DMS114 treated with DMSO at 0.1 percent for 48 hours (cell line): ENCODE data around the gene CDC14A.

ENCODE experiments used
- DNase-seq: peaks from one replicate; lab custom pipeline; 2025; ENCODE audit not compliant: unreplicated experiment; lab: John Stamatoyannopoulos, UW

CDC14A gene

GRCh38 chr1:100441146-100441545 is 88.8 kb downstream of the CDC14A start:
- no peak for DNase-seq

GRCh38 chr1:100441651-100442050 is 89.3 kb downstream of the CDC14A start:
- no peak for DNase-seq

GRCh38 chr1:100443811-100444571 is 91.7 kb downstream of the CDC14A start:
- DNase-seq = no peak

- DNase-seq = no peak
Observed at GRCh38 chr1:100445565-100445964, 93.3 kb downstream of the CDC14A start.

GRCh38 chr1:100448366-100448765 is 96.1 kb downstream of the CDC14A start:
- DNase-seq = no peak

- DNase-seq = no peak
Observed at GRCh38 chr1:100449477-100449876, 97.2 kb downstream of the CDC14A start.

GRCh38 chr1:100452641-100453040 is 100.3 kb downstream of the CDC14A start:
- DNase-seq = no peak

GRCh38 chr1:100455478-100456072 is 103.3 kb downstream of the CDC14A start:
- peak; percentile 6 for DNase-seq

- no peak for DNase-seq
Observed at GRCh38 chr1:100456880-100457279, 104.6 kb downstream of the CDC14A start.

GRCh38 chr1:100457683-100458082 is 105.4 kb downstream of the CDC14A start:
- no peak for DNase-seq

GRCh38 chr1:100458661-100459357 is 106.5 kb downstream of the CDC14A start:
- no peak for DNase-seq

- DNase-seq = peak; percentile 86
Observed at GRCh38 chr1:100459358-100460114, 107.2 kb downstream of the CDC14A start.

GRCh38 chr1:100461222-100461621 is 108.9 kb downstream of the CDC14A start:
- DNase-seq = no peak

GRCh38 chr1:100462326-100463025 is 110.2 kb downstream of the CDC14A start:
- DNase-seq = no peak

- DNase-seq = peak; percentile 21
Observed at GRCh38 chr1:100463791-100464424, 111.6 kb downstream of the CDC14A start.

GRCh38 chr1:100469578-100469977 is 117.3 kb downstream of the CDC14A start:
- no peak for DNase-seq

GRCh38 chr1:100474834-100475233 is 122.5 kb downstream of the CDC14A start:
- DNase-seq = no peak

- no peak for DNase-seq
Observed at GRCh38 chr1:100476735-100477290, 124.5 kb downstream of the CDC14A start.

- DNase-seq = no peak
Observed at GRCh38 chr1:100478816-100479215, 126.5 kb downstream of the CDC14A start.
